AG09319 (cell line): ENCODE measurements around the gene MSI2.

ENCODE experiments used
- DNase-seq: peaks from one replicate; pipeline ENCODE4 v3.0.0-alpha.2; 2010; ENCODE audit warnings: low read depth; ENCODE audit errors: extremely low read depth
- TF ChIP-seq, protein P1 (sequence below): IDR thresholded peaks from 2 replicates; pipeline ENCODE4 v1.5.1; 2011; ENCODE audit warnings: low read depth, mild to moderate bottlenecking, inconsistent platforms, low read length, moderate library complexity

Gene MSI2

DNA sequence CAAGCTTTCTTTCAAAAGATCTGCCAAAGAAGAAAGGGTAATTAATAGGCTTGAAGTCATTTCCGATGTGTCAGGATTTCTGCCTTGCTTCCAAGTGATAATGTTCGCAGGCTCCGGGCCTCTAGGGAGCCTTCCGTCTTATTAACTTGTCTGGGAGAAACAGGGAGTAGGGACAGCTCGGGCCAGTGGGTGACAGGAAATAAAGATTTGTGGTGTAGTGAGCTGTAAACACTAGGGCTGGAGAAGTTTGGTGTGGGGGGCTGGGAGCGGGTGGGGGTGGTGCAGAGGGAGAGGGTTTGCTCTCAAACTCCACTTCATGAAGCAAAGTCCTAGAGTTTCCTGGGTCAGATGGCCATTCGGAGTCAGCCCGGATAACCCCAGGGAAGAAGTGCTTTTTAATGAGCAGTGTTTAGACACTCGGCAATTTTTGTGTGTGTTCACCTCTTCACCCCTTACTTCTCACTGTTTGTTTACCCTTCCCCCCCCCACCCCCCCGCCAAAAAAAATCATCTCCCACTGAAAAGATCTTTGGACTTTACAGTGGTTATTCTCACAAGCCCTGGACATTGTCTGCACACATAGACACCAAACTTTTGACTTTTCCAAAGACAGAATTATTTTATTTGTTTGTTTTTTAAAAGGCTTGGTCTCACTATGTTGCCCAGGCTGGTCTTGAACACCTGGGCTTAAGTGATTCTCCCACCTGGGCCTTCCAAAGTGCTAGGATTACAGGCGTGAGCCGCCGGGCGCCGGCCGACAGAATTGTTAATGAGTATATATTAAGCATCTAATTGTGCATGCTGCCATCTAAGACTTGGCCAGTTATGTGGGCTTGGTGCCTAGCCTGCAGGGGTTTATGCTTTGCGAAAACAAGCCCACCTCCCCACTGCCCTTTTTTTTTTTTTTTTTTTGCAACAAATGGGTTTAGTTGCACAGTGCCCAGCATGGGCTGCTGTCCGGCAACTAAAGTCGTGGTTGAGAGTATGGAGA, 292.4 kb downstream of the MSI2 start:
- DNase-seq = no peak
- TF ChIP-seq, protein P1, sequence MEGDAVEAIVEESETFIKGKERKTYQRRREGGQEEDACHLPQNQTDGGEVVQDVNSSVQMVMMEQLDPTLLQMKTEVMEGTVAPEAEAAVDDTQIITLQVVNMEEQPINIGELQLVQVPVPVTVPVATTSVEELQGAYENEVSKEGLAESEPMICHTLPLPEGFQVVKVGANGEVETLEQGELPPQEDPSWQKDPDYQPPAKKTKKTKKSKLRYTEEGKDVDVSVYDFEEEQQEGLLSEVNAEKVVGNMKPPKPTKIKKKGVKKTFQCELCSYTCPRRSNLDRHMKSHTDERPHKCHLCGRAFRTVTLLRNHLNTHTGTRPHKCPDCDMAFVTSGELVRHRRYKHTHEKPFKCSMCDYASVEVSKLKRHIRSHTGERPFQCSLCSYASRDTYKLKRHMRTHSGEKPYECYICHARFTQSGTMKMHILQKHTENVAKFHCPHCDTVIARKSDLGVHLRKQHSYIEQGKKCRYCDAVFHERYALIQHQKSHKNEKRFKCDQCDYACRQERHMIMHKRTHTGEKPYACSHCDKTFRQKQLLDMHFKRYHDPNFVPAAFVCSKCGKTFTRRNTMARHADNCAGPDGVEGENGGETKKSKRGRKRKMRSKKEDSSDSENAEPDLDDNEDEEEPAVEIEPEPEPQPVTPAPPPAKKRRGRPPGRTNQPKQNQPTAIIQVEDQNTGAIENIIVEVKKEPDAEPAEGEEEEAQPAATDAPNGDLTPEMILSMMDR = no peak

DNA sequence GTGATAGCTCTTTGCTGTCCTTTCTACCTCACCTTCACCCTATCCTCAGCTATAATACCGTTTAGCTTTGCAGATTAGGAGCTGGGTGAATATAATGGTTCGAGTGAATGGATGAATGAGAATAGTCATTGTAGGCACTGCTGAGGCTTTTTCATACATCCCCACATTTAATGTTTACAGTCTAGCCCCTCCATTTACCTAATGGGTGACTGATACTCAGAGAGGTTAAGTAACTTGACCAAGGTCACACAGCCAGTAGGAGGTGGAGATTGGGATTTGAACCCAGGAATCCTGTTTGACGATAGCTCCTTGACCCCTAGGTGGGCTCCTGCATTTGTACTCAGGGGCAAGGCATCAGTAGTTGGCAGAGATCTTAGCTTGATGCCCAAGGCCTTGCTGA, 293.1 kb downstream of the MSI2 start:
- no peak for DNase-seq
- TF ChIP-seq, protein P1 = no peak

DNA sequence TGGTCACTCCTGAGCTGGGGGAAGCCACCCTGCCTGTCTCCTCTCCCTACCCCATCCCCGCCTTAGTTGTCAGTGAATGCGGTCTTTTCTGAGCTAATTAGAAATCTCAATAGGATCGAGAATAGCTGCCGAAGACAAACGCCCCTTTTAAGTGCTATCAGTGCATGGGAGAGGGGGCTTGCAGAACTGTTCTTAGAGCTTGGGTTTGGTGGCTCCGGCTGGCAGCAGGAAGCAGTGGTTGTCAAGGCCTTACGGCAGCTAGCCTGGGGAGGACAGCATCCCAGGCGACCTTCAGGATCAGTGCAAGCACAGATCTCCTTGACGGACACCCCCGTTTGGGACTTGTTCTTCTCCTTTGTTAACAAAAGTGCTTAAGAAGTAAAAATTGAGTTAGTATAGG, 293.7 kb downstream of the MSI2 start:
- TF ChIP-seq, protein P1 = no peak
- DNase-seq = no peak

DNA sequence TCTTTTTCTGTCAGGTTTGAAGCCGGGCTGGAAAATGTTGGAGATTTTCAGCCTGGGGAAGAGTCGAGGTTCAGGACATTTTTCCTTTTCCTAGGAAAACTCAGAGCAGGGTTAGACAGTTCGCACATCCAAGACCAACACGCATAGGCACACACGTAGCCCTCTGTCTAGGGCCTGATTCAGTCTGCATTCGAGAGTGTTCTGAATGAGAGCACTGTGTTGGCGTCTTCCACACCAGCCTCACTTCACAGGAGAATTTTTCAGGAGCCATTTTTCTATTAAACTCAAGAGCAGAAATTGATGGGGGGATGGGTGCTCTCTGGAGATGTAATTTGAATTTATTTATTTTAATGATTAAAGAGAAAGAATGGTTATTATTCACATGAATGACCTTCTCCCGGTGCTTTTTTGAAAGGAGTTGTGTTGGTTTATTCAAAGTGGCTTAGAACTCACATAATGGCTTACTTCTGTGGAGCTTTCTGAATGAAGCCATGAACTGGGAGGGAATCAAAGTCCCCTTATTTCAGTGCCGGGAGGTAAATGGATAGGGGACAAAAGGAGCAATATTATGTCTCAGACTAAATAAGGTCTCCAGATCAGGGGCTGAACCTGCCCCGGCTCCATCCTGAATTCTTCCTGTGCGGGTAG, 294.5 kb downstream of the MSI2 start:
- DNase-seq = no peak
- TF ChIP-seq, protein P1 = no peak

DNA sequence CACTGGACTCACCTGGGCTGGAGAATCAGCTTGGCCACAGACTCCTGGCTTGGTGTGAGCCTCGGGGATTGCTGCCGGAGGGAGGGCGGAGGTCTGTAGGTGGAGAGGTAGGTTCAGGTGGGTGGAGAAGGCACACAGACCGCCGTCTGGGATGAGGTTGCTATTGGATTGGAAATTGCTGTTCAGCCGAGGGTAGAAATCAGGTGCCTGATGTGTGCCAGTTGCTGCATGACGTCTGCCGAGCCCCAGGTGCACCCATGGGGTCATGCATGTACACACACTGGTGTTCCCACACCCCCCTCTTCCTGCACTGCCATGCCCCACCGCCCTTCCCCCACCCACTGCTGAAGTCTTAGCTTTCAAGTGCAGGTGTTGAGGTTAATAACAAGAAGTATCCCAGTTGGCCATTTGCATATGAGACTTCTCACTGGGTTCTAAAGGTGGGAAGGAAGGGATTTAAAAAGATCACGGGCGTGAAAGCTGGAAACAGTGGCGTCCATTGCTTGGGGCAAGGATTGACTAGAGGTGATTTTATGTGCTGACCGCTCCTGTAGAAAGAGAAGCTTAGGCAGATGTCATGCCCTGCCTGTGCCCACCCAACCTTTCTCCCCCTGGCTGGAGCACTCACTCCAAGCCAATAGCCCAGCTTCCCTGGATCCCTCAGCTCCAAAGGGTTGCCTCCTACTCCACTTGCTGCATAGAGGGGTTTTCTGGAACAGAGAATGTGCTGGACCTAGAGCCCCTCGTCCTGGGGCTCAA, 295.2 kb downstream of the MSI2 start:
- no peak for DNase-seq
- TF ChIP-seq, protein P1 = no peak

DNA sequence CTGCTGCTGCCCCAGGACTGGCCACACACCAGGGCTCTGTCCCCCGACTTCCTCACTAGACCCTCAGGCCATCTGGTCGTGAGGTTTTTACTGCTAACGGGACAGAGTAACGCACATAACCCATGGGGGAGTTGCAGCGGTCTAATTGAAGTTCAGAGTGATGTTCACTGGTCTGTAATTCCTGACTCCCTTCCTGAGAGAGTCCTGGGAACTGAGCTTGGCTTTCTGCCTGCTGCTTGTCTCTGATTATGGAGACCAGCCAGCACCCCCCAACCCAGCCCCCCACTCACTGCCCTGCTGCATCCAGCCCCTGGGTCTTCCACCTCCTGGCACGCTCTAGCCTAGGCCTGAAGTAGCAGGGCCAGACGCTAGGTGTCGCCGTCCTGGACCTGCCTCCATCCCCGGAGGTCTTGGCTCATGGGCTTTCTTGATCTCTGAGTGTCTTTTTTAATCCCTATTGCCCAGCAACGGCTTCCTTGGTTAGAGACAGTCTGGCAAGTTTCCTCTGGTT, 295.8 kb downstream of the MSI2 start:
- DNase-seq = no peak
- TF ChIP-seq, protein P1 = peak; percentile 41
